Measurements from ENCODE around the gene IFT20. TPM values are rescaled to one million over a fixed set of nuclear protein-coding genes. Genes with fewer than 3 reads are reported as not detected.

The IFT20 gene
- total RNA-seq, 4 donors from 2014 or later = 22.6 to 40.8 (median 26.7) TPM

- no peak overlapping the region for H3K4me3 ChIP-seq (ENCODE audit: low read depth, poor library complexity, severe bottlenecking)
- DNase-seq (ENCODE audit: low spot score in 2 of 2) = no peak
- intact Hi-C loops (cut with DNase I; ENCODE audit: low total_unique reads) = no loop called here
- WGBS, 2 donors = 79 to 86% methylated on average over 6 of the region's 6 CpGs
- TF ChIP-seq, protein P1, sequence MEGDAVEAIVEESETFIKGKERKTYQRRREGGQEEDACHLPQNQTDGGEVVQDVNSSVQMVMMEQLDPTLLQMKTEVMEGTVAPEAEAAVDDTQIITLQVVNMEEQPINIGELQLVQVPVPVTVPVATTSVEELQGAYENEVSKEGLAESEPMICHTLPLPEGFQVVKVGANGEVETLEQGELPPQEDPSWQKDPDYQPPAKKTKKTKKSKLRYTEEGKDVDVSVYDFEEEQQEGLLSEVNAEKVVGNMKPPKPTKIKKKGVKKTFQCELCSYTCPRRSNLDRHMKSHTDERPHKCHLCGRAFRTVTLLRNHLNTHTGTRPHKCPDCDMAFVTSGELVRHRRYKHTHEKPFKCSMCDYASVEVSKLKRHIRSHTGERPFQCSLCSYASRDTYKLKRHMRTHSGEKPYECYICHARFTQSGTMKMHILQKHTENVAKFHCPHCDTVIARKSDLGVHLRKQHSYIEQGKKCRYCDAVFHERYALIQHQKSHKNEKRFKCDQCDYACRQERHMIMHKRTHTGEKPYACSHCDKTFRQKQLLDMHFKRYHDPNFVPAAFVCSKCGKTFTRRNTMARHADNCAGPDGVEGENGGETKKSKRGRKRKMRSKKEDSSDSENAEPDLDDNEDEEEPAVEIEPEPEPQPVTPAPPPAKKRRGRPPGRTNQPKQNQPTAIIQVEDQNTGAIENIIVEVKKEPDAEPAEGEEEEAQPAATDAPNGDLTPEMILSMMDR (IDR thresholded peaks at IDR 0.05) = no peak
- no peak for TF ChIP-seq POLR2A (IDR thresholded peaks at IDR 0.05)
Measured at GRCh38 chr17:28372945-28373274, 37.6 kb upstream of the IFT20 start.

- peak overlapping the region; percentile 34 for H3K4me3 ChIP-seq (ENCODE audit: low read depth, poor library complexity, severe bottlenecking)
- intact Hi-C loops (cut with DNase I; ENCODE audit: low total_unique reads) = no loop called here
- TF ChIP-seq, protein P1 (IDR thresholded peaks at IDR 0.05) = no peak
- TF ChIP-seq POLR2A (IDR thresholded peaks at IDR 0.05) = no peak
- no peak for DNase-seq (ENCODE audit: low spot score in 2 of 2)
- 19 to 25% methylated on average over 18 to 27 of the region's 53 CpGs for WGBS, 2 donors
Measured at GRCh38 chr17:28372203-28372944, 37.1 kb upstream of the IFT20 start.

DNA sequence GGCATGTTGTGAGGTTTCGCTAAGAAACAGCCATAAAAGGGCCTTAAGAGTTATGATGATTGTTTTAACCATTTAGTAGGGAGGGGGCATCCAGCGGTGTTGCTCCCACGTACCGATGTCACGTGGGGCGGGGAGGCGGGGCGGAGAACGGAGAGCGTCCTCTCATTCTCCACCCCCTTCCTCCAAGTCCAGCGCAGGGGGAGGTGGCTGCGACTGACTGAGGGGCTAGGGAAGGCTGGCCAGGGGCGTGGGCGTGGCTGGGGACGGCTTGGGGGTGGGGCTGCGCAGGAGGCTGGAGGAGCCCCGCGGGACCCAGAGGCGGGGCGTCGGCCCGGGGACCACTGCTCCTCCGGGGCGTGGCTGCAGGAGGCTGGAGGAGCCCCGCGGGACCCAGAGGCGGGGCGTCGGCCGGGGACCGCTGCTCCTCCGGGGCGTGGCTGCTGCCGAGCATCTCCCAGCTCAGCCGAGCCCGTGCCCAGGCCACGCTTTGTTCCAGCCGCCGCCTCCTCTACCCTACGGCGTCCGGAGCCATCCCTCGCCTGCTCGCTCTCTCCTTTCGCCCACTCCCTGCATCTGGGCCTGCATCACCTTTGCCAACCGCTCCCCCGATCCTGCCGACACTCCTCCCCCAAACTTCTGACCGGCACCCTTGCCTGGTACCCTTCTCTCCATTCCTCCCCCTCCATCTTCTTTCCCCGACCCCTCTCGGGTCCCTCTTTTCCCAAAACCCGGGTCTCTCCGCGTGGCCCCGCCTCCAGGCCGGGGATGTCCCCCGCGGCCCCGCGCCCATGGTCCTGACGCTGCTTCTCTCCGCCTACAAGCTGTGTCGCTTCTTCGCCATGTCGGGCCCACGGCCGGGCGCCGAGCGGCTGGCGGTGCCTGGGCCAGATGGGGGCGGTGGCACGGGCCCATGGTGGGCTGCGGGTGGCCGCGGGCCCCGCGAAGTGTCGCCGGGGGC lies 36.3 kb upstream of the IFT20 start, which contains the start of gene SARM1:
SARM1 (plus strand) TSS at position 450 of the 958 bp plus-strand sequence; CDS start at position 789, 339 bp downstream.
- H3K4me3 ChIP-seq (ENCODE audit: low read depth, poor library complexity, severe bottlenecking) = peak within 1 kb of the TSS; percentile 34
- 1% methylated on average over 58 to 80 of the region's 80 CpGs for WGBS, 2 donors
- TF ChIP-seq, protein P1 (IDR thresholded peaks at IDR 0.05) = no peak
- TF ChIP-seq POLR2A (IDR thresholded peaks at IDR 0.05) = no peak
- peak; percentile 59 to 95 for DNase-seq (ENCODE audit: low spot score in 2 of 2)
- intact Hi-C loops (cut with DNase I; ENCODE audit: low total_unique reads) = no loop called here

- intact Hi-C loops (cut with DNase I; ENCODE audit: low total_unique reads) = no loop called here
- 38 to 43% methylated on average over 1 of the region's 1 CpG for WGBS, 2 donors
- H3K4me3 ChIP-seq (ENCODE audit: low read depth, poor library complexity, severe bottlenecking) = no peak overlapping the region
- DNase-seq (ENCODE audit: low spot score in 2 of 2) = no peak
- TF ChIP-seq, protein P1 (IDR thresholded peaks at IDR 0.05) = no peak
- TF ChIP-seq POLR2A (IDR thresholded peaks at IDR 0.05) = no peak
Measured at GRCh38 chr17:28370744-28371103, 35.5 kb upstream of the IFT20 start.

- 33 to 37% methylated on average over 8 of the region's 8 CpGs for WGBS, 2 donors
- H3K4me3 ChIP-seq (ENCODE audit: low read depth, poor library complexity, severe bottlenecking) = no peak within 1 kb of the TSS
- no peak for DNase-seq (ENCODE audit: low spot score in 2 of 2)
- intact Hi-C loops (cut with DNase I; ENCODE audit: low total_unique reads) = no loop called here
- no peak for TF ChIP-seq POLR2A (IDR thresholded peaks at IDR 0.05)
- TF ChIP-seq, protein P1 (IDR thresholded peaks at IDR 0.05) = peak in 1 of 3 donors; percentile 16
Measured at GRCh38 chr17:28370035-28370743, 34.9 kb upstream of the IFT20 start, which contains the start of gene VTN. Gene VTN, minus strand, starts transcription at chr17:28370307. Its CDS starts 104 bp downstream, at chr17:28370203.

Measured in lower leg skin (tissue), 4 donors.